Tibial artery (tissue), 4 donors: ENCODE data around the gene COL5A2.
A peak's percentile ranks its signal among the peaks of the same experiment; 100 is the strongest.

ENCODE experiments used
- DNase-seq, 2 donors: peaks; one replicate each; pipeline ENCODE4 v3.0.0-alpha.2; 2019
- H3K27ac ChIP-seq, 2 donors: fragments of 200-600 bp; sonication (generic) in 1 of 2; 1 replicate in 1 of 2; 2 replicates in 1 of 2; pipeline ENCODE4 v1.5.1; 2018 to 2019; ENCODE audit warnings: mild to moderate bottlenecking in 1 of 2
- H3K27me3 ChIP-seq, 2 donors: fragments of 200-600 bp; sonication (generic) in 1 of 2; one replicate each; pipeline versions ENCODE4 v1.5.1 to v1.6.0; 2016 to 2019
- H3K36me3 ChIP-seq, 3 donors: fragments of 200-600 bp; sonication (generic) in 2 of 3; one replicate each; pipeline ENCODE4 v1.5.1; 2016 to 2019; ENCODE audit warnings: mild to moderate bottlenecking in 2 of 3
- H3K4me1 ChIP-seq, 4 donors: fragments of 200-600 bp; sonication (generic) in 2 of 4; 1 replicate in 3 of 4; 2 replicates in 1 of 4; pipeline ENCODE4 v1.5.1; 2016 to 2019
- H3K4me3 ChIP-seq, 2 donors: fragments of 200-600 bp; sonication (generic) in 1 of 2; 1 replicate in 1 of 2; 2 replicates in 1 of 2; pipeline ENCODE4 v1.5.1; 2018 to 2019; ENCODE audit warnings: mild to moderate bottlenecking in 2 of 2
- H3K9me3 ChIP-seq, 3 donors: fragments of 200-600 bp; sonication (generic) in 1 of 3; one replicate each; pipeline ENCODE4 v1.5.1; 2016 to 2019
- CTCF ChIP-seq, 2 experiments: fragments of 200-600 bp in 1 of 2; fragments of 450-650 bp in 1 of 2; IDR thresholded peaks; one replicate each; pipeline ENCODE4 v1.5.1; 2017 to 2019; ENCODE audit warnings: antibody characterized with exemption in 2 of 2, mild to moderate bottlenecking in 1 of 2, moderate library complexity in 1 of 2
- intact Hi-C: fragments of 100-400 bp; cut with DNase I; formaldehyde crosslinking; loops from one replicate; pipeline ENCODE4 v1.15.0; 2023; ENCODE audit warnings: low total_unique reads

The COL5A2 gene

GRCh38 chr2:189192766-189193165 lies 13.2 kb upstream of the COL5A2 start:
- Histone ChIP-seq H3K27me3 (no peaks in the 10 kb centered on the region), H3K9me3 (no peaks in the 10 kb centered on the region), H3K4me1 (peaks cover 0 to 11% (median 5%) of the 10 kb centered on the region in 4 donors), H3K4me3 (no peak overlapping the region), H3K36me3 (no peaks in the 10 kb centered on the region), H3K27ac (no peak overlapping the region)
- DNase-seq: no peak
- intact Hi-C loops: no loop called here
- TF ChIP-seq CTCF (IDR thresholded peaks at IDR 0.05): no peak

- Histone ChIP-seq H3K27ac (no peak overlapping the region), H3K4me1 (peaks cover 0 to 14% (median 5%) of the 10 kb centered on the region in 4 donors), H3K27me3 (no peaks in the 10 kb centered on the region), H3K36me3 (no peaks in the 10 kb centered on the region), H3K4me3 (no peak overlapping the region), H3K9me3 (no peaks in the 10 kb centered on the region)
- intact Hi-C loops: no loop called here
- no peak for TF ChIP-seq CTCF (IDR thresholded peaks at IDR 0.05)
- no peak for DNase-seq
Observed at GRCh38 chr2:189191766-189192165, 12.2 kb upstream of the COL5A2 start.

GRCh38 chr2:189190685-189191084 lies 11.1 kb upstream of the COL5A2 start:
- DNase-seq: no peak
- H3K4me1 ChIP-seq: peaks cover 0 to 14% (median 5%) of the 10 kb centered on the region in 4 donors
- intact Hi-C loops: no loop called here
- H3K4me3 ChIP-seq: no peak overlapping the region
- H3K27me3 ChIP-seq: no peaks in the 10 kb centered on the region
- H3K9me3 ChIP-seq: no peaks in the 10 kb centered on the region
- H3K27ac ChIP-seq: no peak overlapping the region
- TF ChIP-seq CTCF (IDR thresholded peaks at IDR 0.05): no peak
- no peaks in the 10 kb centered on the region for H3K36me3 ChIP-seq

- H3K4me3 ChIP-seq: no peak overlapping the region
- DNase-seq: no peak
- intact Hi-C loops: loop anchor here (10.0 kb wide), 1 partner anchor 367 kb away; no protein-coding TSS in a partner anchor
- H3K27me3 ChIP-seq: no peaks in the 10 kb centered on the region
- H3K9me3 ChIP-seq: no peaks in the 10 kb centered on the region
- TF ChIP-seq CTCF (IDR thresholded peaks at IDR 0.05): no peak
- H3K27ac ChIP-seq: peak overlapping the region in 1 of 2 donors; percentile 44
- peaks cover 0 to 14% (median 5%) of the 10 kb centered on the region in 4 donors for H3K4me1 ChIP-seq
- H3K36me3 ChIP-seq: no peaks in the 10 kb centered on the region
Observed at GRCh38 chr2:189188115-189188805, 8.7 kb upstream of the COL5A2 start.

GRCh38 chr2:189183170-189183569 lies 3.6 kb upstream of the COL5A2 start:
- Histone ChIP-seq H3K4me1 (peaks cover 0 to 13% (median 1%) of the 10 kb centered on the region in 4 donors), H3K36me3 (no peaks in the 10 kb centered on the region), H3K27me3 (no peaks in the 10 kb centered on the region), H3K9me3 (no peaks in the 10 kb centered on the region), H3K4me3 (no peak overlapping the region), H3K27ac (no peak overlapping the region)
- TF ChIP-seq CTCF (IDR thresholded peaks at IDR 0.05): no peak
- no peak for DNase-seq
- intact Hi-C loops: loop anchor here (10.0 kb wide), 1 partner anchor 372 kb away; no protein-coding TSS in a partner anchor
